ENCODE data around the gene FGD4.

The FGD4 gene

GRCh38 chr12:32679091-32679919 is 279.9 kb downstream of the FGD4 start, which contains the start of gene DNM1L:
TSS of gene DNM1L (plus strand) at chr12:32679301. CDS start at chr12:32679364, 63 bp downstream.
- Histone ChIP-seq H3K27ac (ENCODE audit: low read length, poor library complexity, severe bottlenecking) (peak within 1 kb of the TSS; percentile 92), H3K23ac (ENCODE audit: low read length in 2 of 2) (no peak within 1 kb of the TSS), H3K4me1 (ENCODE audit: control insufficient read depth, insufficient read depth, low read depth, low read length) (peaks cover 5% of the 10 kb centered on the region), H3K14ac (ENCODE audit: low read length in 2 of 2) (peak within 1 kb of the TSS in 1 of 2 experiments; percentile 73), H2BK120ac (ENCODE audit: low read depth, low read length) (peak within 1 kb of the TSS; percentile 49), H4K91ac (ENCODE audit: low read length) (peak within 1 kb of the TSS; percentile 96), H3K4ac (ENCODE audit: low read depth in 1 of 2, low read length in 2 of 2) (peak within 1 kb of the TSS; percentile 59 to 71), H2AK5ac (ENCODE audit: low read length, severe bottlenecking) (no peak within 1 kb of the TSS), H3K79me1 (replicated peaks; ENCODE audit: low read length, poor library complexity, severe bottlenecking) (peaks cover 2% of the 10 kb centered on the region), H3K9ac (ENCODE audit: low read length) (peak within 1 kb of the TSS; percentile 96), H3K4me2 (ENCODE audit: low read length, poor library complexity, severe bottlenecking) (peak within 1 kb of the TSS; percentile 66), H2AFZ (ENCODE audit: low read depth, low read length) (peak within 1 kb of the TSS; percentile 91), H2BK5ac (ENCODE audit: low read depth, low read length, poor library complexity, severe bottlenecking) (peak within 1 kb of the TSS; percentile 84), H4K8ac (ENCODE audit: low read length) (peak within 1 kb of the TSS; percentile 80), H3K27me3 (ENCODE audit: control insufficient read depth in 1 of 2, insufficient read depth in 1 of 2, low read length in 2 of 2) (no peaks in the 10 kb centered on the region), H3K9me3 (ENCODE audit: control insufficient read depth, low read length) (no peaks in the 10 kb centered on the region), H3K36me3 (ENCODE audit: control insufficient read depth in 1 of 2, insufficient read depth in 2 of 2, low read depth in 1 of 2, low read length in 2 of 2) (peaks cover 0 to 6% of the 10 kb centered on the region in 2 experiments), H3K4me3 (ENCODE audit: insufficient read depth in 1 of 2, low read depth in 1 of 2, low read length in 2 of 2) (peak within 1 kb of the TSS; percentile 83 to 88), H3K18ac (ENCODE audit: low read depth in 1 of 2, low read length in 2 of 2) (peak within 1 kb of the TSS; percentile 89 to 94), H2BK15ac (ENCODE audit: low read depth, poor library complexity, severe bottlenecking) (peak within 1 kb of the TSS; percentile 77), H2BK12ac (ENCODE audit: low read length in 2 of 2) (no peak within 1 kb of the TSS)
- under 1% methylated on average over 70 of the region's 76 CpGs for WGBS
- DNase-seq = peak; percentile 98

GRCh38 chr12:32679920-32680237 is 280.5 kb downstream of the FGD4 start:
- no peak for DNase-seq
- Histone ChIP-seq H3K4ac (ENCODE audit: low read depth in 1 of 2, low read length in 2 of 2) (peak overlapping the region in 1 of 2 experiments; percentile 71), H2BK15ac (ENCODE audit: low read depth, poor library complexity, severe bottlenecking) (no peak overlapping the region), H2BK5ac (ENCODE audit: low read depth, low read length, poor library complexity, severe bottlenecking) (no peak overlapping the region), H3K23ac (ENCODE audit: low read length in 2 of 2) (no peak overlapping the region), H3K79me1 (replicated peaks; ENCODE audit: low read length, poor library complexity, severe bottlenecking) (peaks cover 2% of the 10 kb centered on the region), H3K4me2 (ENCODE audit: low read length, poor library complexity, severe bottlenecking) (peak overlapping the region; percentile 66), H3K27me3 (ENCODE audit: control insufficient read depth in 1 of 2, insufficient read depth in 1 of 2, low read length in 2 of 2) (no peaks in the 10 kb centered on the region), H2BK12ac (ENCODE audit: low read length in 2 of 2) (no peak overlapping the region), H2AK5ac (ENCODE audit: low read length, severe bottlenecking) (no peak overlapping the region), H3K14ac (ENCODE audit: low read length in 2 of 2) (peak overlapping the region in 1 of 2 experiments; percentile 67), H3K9ac (ENCODE audit: low read length) (peak overlapping the region; percentile 96), H3K4me3 (ENCODE audit: insufficient read depth in 1 of 2, low read depth in 1 of 2, low read length in 2 of 2) (peak overlapping the region; percentile 83 to 88), H2AFZ (ENCODE audit: low read depth, low read length) (peak overlapping the region; percentile 66), H3K9me3 (ENCODE audit: control insufficient read depth, low read length) (no peaks in the 10 kb centered on the region), H3K36me3 (ENCODE audit: control insufficient read depth in 1 of 2, insufficient read depth in 2 of 2, low read depth in 1 of 2, low read length in 2 of 2) (peaks cover 0 to 6% of the 10 kb centered on the region in 2 experiments), H3K4me1 (ENCODE audit: control insufficient read depth, insufficient read depth, low read depth, low read length) (peaks cover 5% of the 10 kb centered on the region), H2BK120ac (ENCODE audit: low read depth, low read length) (no peak overlapping the region), H3K27ac (ENCODE audit: low read length, poor library complexity, severe bottlenecking) (peak overlapping the region; percentile 92), H3K18ac (ENCODE audit: low read depth in 1 of 2, low read length in 2 of 2) (peak overlapping the region; percentile 34 to 89), H4K8ac (ENCODE audit: low read length) (peak overlapping the region; percentile 80), H4K91ac (ENCODE audit: low read length) (peak overlapping the region; percentile 19)
- WGBS = under 1% methylated on average over 14 of the region's 14 CpGs

GRCh38 chr12:32680787-32681186 is 281.4 kb downstream of the FGD4 start:
- no peaks in the 10 kb centered on the region for H3K9me3 ChIP-seq (ENCODE audit: control insufficient read depth, low read length)
- H2BK12ac ChIP-seq (ENCODE audit: low read length in 2 of 2) = no peak overlapping the region
- H2AFZ ChIP-seq (ENCODE audit: low read depth, low read length) = no peak overlapping the region
- H3K18ac ChIP-seq (ENCODE audit: low read depth in 1 of 2, low read length in 2 of 2) = no peak overlapping the region
- H2BK120ac ChIP-seq (ENCODE audit: low read depth, low read length) = no peak overlapping the region
- peaks cover 5% of the 10 kb centered on the region for H3K4me1 ChIP-seq (ENCODE audit: control insufficient read depth, insufficient read depth, low read depth, low read length)
- H2BK15ac ChIP-seq (ENCODE audit: low read depth, poor library complexity, severe bottlenecking) = no peak overlapping the region
- no peak overlapping the region for H3K27ac ChIP-seq (ENCODE audit: low read length, poor library complexity, severe bottlenecking)
- no peak overlapping the region for H3K4ac ChIP-seq (ENCODE audit: low read depth in 1 of 2, low read length in 2 of 2)
- H2BK5ac ChIP-seq (ENCODE audit: low read depth, low read length, poor library complexity, severe bottlenecking) = no peak overlapping the region
- no peak overlapping the region for H3K4me2 ChIP-seq (ENCODE audit: low read length, poor library complexity, severe bottlenecking)
- H3K79me1 ChIP-seq (replicated peaks; ENCODE audit: low read length, poor library complexity, severe bottlenecking) = peaks cover 2% of the 10 kb centered on the region
- no peak overlapping the region for H4K91ac ChIP-seq (ENCODE audit: low read length)
- peak overlapping the region; percentile 96 for H3K9ac ChIP-seq (ENCODE audit: low read length)
- H4K8ac ChIP-seq (ENCODE audit: low read length) = no peak overlapping the region
- H2AK5ac ChIP-seq (ENCODE audit: low read length, severe bottlenecking) = no peak overlapping the region
- peaks cover 4 to 6% of the 10 kb centered on the region in 2 experiments for H3K36me3 ChIP-seq (ENCODE audit: control insufficient read depth in 1 of 2, insufficient read depth in 2 of 2, low read depth in 1 of 2, low read length in 2 of 2)
- H3K14ac ChIP-seq (ENCODE audit: low read length in 2 of 2) = no peak overlapping the region
- no peaks in the 10 kb centered on the region for H3K27me3 ChIP-seq (ENCODE audit: control insufficient read depth in 1 of 2, insufficient read depth in 1 of 2, low read length in 2 of 2)
- peak overlapping the region in 1 of 2 experiments; percentile 88 for H3K4me3 ChIP-seq (ENCODE audit: insufficient read depth in 1 of 2, low read depth in 1 of 2, low read length in 2 of 2)
- no peak overlapping the region for H3K23ac ChIP-seq (ENCODE audit: low read length in 2 of 2)
- no peak for DNase-seq

GRCh38 chr12:32681272-32681671 is 281.9 kb downstream of the FGD4 start:
- WGBS = 93% methylated on average over 5 of the region's 11 CpGs
- H3K27ac ChIP-seq (ENCODE audit: low read length, poor library complexity, severe bottlenecking) = no peak overlapping the region
- no peak overlapping the region for H2AK5ac ChIP-seq (ENCODE audit: low read length, severe bottlenecking)
- H4K8ac ChIP-seq (ENCODE audit: low read length) = no peak overlapping the region
- no peak overlapping the region for H3K14ac ChIP-seq (ENCODE audit: low read length in 2 of 2)
- H2AFZ ChIP-seq (ENCODE audit: low read depth, low read length) = no peak overlapping the region
- H3K18ac ChIP-seq (ENCODE audit: low read depth in 1 of 2, low read length in 2 of 2) = no peak overlapping the region
- no peaks in the 10 kb centered on the region for H3K27me3 ChIP-seq (ENCODE audit: control insufficient read depth in 1 of 2, insufficient read depth in 1 of 2, low read length in 2 of 2)
- H3K4ac ChIP-seq (ENCODE audit: low read depth in 1 of 2, low read length in 2 of 2) = no peak overlapping the region
- peaks cover 4 to 6% of the 10 kb centered on the region in 2 experiments for H3K36me3 ChIP-seq (ENCODE audit: control insufficient read depth in 1 of 2, insufficient read depth in 2 of 2, low read depth in 1 of 2, low read length in 2 of 2)
- H3K79me1 ChIP-seq (replicated peaks; ENCODE audit: low read length, poor library complexity, severe bottlenecking) = peaks cover 2% of the 10 kb centered on the region
- H3K4me1 ChIP-seq (ENCODE audit: control insufficient read depth, insufficient read depth, low read depth, low read length) = peaks cover 5% of the 10 kb centered on the region
- peak overlapping the region; percentile 96 for H3K9ac ChIP-seq (ENCODE audit: low read length)
- no peaks in the 10 kb centered on the region for H3K9me3 ChIP-seq (ENCODE audit: control insufficient read depth, low read length)
- no peak overlapping the region for H2BK120ac ChIP-seq (ENCODE audit: low read depth, low read length)
- no peak overlapping the region for H2BK12ac ChIP-seq (ENCODE audit: low read length in 2 of 2)
- no peak for DNase-seq
- no peak overlapping the region for H3K4me2 ChIP-seq (ENCODE audit: low read length, poor library complexity, severe bottlenecking)
- no peak overlapping the region for H4K91ac ChIP-seq (ENCODE audit: low read length)
- no peak overlapping the region for H3K23ac ChIP-seq (ENCODE audit: low read length in 2 of 2)
- H2BK5ac ChIP-seq (ENCODE audit: low read depth, low read length, poor library complexity, severe bottlenecking) = no peak overlapping the region
- H2BK15ac ChIP-seq (ENCODE audit: low read depth, poor library complexity, severe bottlenecking) = no peak overlapping the region
- peak overlapping the region in 1 of 2 experiments; percentile 88 for H3K4me3 ChIP-seq (ENCODE audit: insufficient read depth in 1 of 2, low read depth in 1 of 2, low read length in 2 of 2)
